Measurements from ENCODE around the gene IL2RG. TPM values are rescaled to one million over a fixed set of nuclear protein-coding genes. Genes with fewer than 3 reads are reported as not detected.

IL2RG gene
- total RNA-seq, 2 experiments from 2014 or later: 144 to 148 TPM

- no peaks in the 10 kb centered on the region for H3K27me3 Mint-ChIP-seq (ENCODE audit: low read depth)
- CTCF ChIA-PET: interaction anchor here (0.9 to 1.3 kb wide), 4 partner anchors 16 to 36 kb away, joined by 3 to 4 read pairs (median 4); partner anchors contain the start of genes IL2RG and MED12
- intact Hi-C loops (cut with micrococcal nuclease): loop anchor here (1.0 kb wide), 2 partner anchors 27 to 271 kb away; partner anchors contain the start of genes SNX12 and TAF1
- H3K9me3 Mint-ChIP-seq: no peaks in the 10 kb centered on the region
- peak within 1 kb of the TSS; percentile 72 for H3K27ac Mint-ChIP-seq
- DNase-seq: peak; percentile 91
- no peaks in the 10 kb centered on the region for H3K36me3 Mint-ChIP-seq (ENCODE audit: low read depth)
- peak within 1 kb of the TSS; percentile 82 for H3K4me3 Mint-ChIP-seq
- peaks cover 30% of the 10 kb centered on the region for H3K4me1 Mint-ChIP-seq (ENCODE audit: low read depth)
These were observed 15.8 kb downstream of the IL2RG start, which contains the start of gene FOXO4 for GRCh38 chrX:71095555-71095980. FOXO4 (plus strand) TSS chrX:71095851; CDS start chrX:71096529, 678 bp downstream.

GRCh38 chrX:71095033-71095432, 16.3 kb downstream of the IL2RG start:
- Mint-ChIP-seq H3K9me3 (no peaks in the 10 kb centered on the region), H3K4me1 (ENCODE audit: low read depth) (peaks cover 28% of the 10 kb centered on the region), H3K36me3 (ENCODE audit: low read depth) (no peaks in the 10 kb centered on the region), H3K4me3 (peak overlapping the region; percentile 82), H3K27me3 (ENCODE audit: low read depth) (no peaks in the 10 kb centered on the region), H3K27ac (peak overlapping the region; percentile 5)
- no peak for DNase-seq
- intact Hi-C loops (cut with micrococcal nuclease): loop anchor here (1.0 kb wide), 2 partner anchors 27 to 271 kb away; partner anchors contain the start of genes SNX12 and TAF1
- CTCF ChIA-PET: no interaction called here

- Mint-ChIP-seq H3K4me1 (ENCODE audit: low read depth) (peaks cover 4% of the 10 kb centered on the region), H3K27ac (no peak overlapping the region), H3K27me3 (ENCODE audit: low read depth) (no peaks in the 10 kb centered on the region), H3K4me3 (no peak overlapping the region), H3K9me3 (no peaks in the 10 kb centered on the region), H3K36me3 (ENCODE audit: low read depth) (no peaks in the 10 kb centered on the region)
- CTCF ChIA-PET: no interaction called here
- intact Hi-C loops (cut with micrococcal nuclease): no loop called here
- DNase-seq: no peak
These were observed 20.1 kb downstream of the IL2RG start for GRCh38 chrX:71091263-71091662.

- intact Hi-C loops (cut with micrococcal nuclease): no loop called here
- Mint-ChIP-seq H3K4me3 (no peak overlapping the region), H3K36me3 (ENCODE audit: low read depth) (no peaks in the 10 kb centered on the region), H3K4me1 (ENCODE audit: low read depth) (peaks cover 10% of the 10 kb centered on the region), H3K27ac (no peak overlapping the region), H3K9me3 (no peaks in the 10 kb centered on the region), H3K27me3 (ENCODE audit: low read depth) (no peaks in the 10 kb centered on the region)
- CTCF ChIA-PET: interaction anchor here (0.6 kb wide), 1 partner anchor 106 kb away, joined by 3 read pairs; no protein-coding TSS in a partner anchor
- no peak for DNase-seq
These were observed 25.5 kb downstream of the IL2RG start for GRCh38 chrX:71085900-71086299.

GRCh38 chrX:71082822-71083221, 28.6 kb downstream of the IL2RG start:
- Mint-ChIP-seq H3K36me3 (ENCODE audit: low read depth) (no peaks in the 10 kb centered on the region), H3K27ac (no peak overlapping the region), H3K4me3 (no peak overlapping the region), H3K27me3 (ENCODE audit: low read depth) (no peaks in the 10 kb centered on the region), H3K9me3 (no peaks in the 10 kb centered on the region), H3K4me1 (ENCODE audit: low read depth) (peaks cover 10% of the 10 kb centered on the region)
- CTCF ChIA-PET: no interaction called here
- no peak for DNase-seq
- intact Hi-C loops (cut with micrococcal nuclease): no loop called here

GRCh38 chrX:71082124-71082647, 29.2 kb downstream of the IL2RG start:
- DNase-seq: no peak
- intact Hi-C loops (cut with micrococcal nuclease): no loop called here
- Mint-ChIP-seq H3K4me1 (ENCODE audit: low read depth) (peaks cover 10% of the 10 kb centered on the region), H3K36me3 (ENCODE audit: low read depth) (no peaks in the 10 kb centered on the region), H3K27me3 (ENCODE audit: low read depth) (no peaks in the 10 kb centered on the region), H3K4me3 (no peak overlapping the region), H3K9me3 (no peaks in the 10 kb centered on the region), H3K27ac (no peak overlapping the region)
- CTCF ChIA-PET: interaction anchor here (1.0 kb wide), 1 partner anchor 17 kb away, joined by 3 read pairs; no protein-coding TSS in a partner anchor

GRCh38 chrX:71081330-71082123, 29.9 kb downstream of the IL2RG start:
- H3K4me1 Mint-ChIP-seq (ENCODE audit: low read depth): peaks cover 10% of the 10 kb centered on the region
- no peak for DNase-seq
- no peaks in the 10 kb centered on the region for H3K27me3 Mint-ChIP-seq (ENCODE audit: low read depth)
- H3K9me3 Mint-ChIP-seq: no peaks in the 10 kb centered on the region
- intact Hi-C loops (cut with micrococcal nuclease): no loop called here
- H3K27ac Mint-ChIP-seq: no peak overlapping the region
- H3K36me3 Mint-ChIP-seq (ENCODE audit: low read depth): no peaks in the 10 kb centered on the region
- H3K4me3 Mint-ChIP-seq: no peak overlapping the region
- CTCF ChIA-PET: interaction anchor here (1.0 to 1.3 kb wide), 2 partner anchors 18 to 20 kb away, joined by 3 to 4 read pairs; no protein-coding TSS in a partner anchor

- peaks cover 12% of the 10 kb centered on the region for H3K4me1 Mint-ChIP-seq (ENCODE audit: low read depth)
- intact Hi-C loops (cut with micrococcal nuclease): no loop called here
- no peak overlapping the region for H3K27ac Mint-ChIP-seq
- no peak for DNase-seq
- H3K27me3 Mint-ChIP-seq (ENCODE audit: low read depth): no peaks in the 10 kb centered on the region
- H3K9me3 Mint-ChIP-seq: no peaks in the 10 kb centered on the region
- no peak overlapping the region for H3K4me3 Mint-ChIP-seq
- CTCF ChIA-PET: no interaction called here
- H3K36me3 Mint-ChIP-seq (ENCODE audit: low read depth): peaks cover 2% of the 10 kb centered on the region
These were observed 40.8 kb downstream of the IL2RG start for GRCh38 chrX:71070531-71070930.

GRCh38 chrX:71068044-71068918, 43.1 kb downstream of the IL2RG start, which contains the start of gene SNX12:
SNX12 (minus strand) TSS chrX:71068334; CDS start chrX:71068306, 28 bp downstream.
- peak within 1 kb of the TSS; percentile 94 for H3K27ac Mint-ChIP-seq
- H3K36me3 Mint-ChIP-seq (ENCODE audit: low read depth): peaks cover 2% of the 10 kb centered on the region
- peak within 1 kb of the TSS; percentile 96 for H3K4me3 Mint-ChIP-seq
- CTCF ChIA-PET: interaction anchor here (0.9 to 1.0 kb wide), 2 partner anchors 29 to 61 kb away, joined by 3 read pairs; no protein-coding TSS in a partner anchor
- H3K27me3 Mint-ChIP-seq (ENCODE audit: low read depth): no peaks in the 10 kb centered on the region
- H3K4me1 Mint-ChIP-seq (ENCODE audit: low read depth): peaks cover 19% of the 10 kb centered on the region
- intact Hi-C loops (cut with micrococcal nuclease): loop anchor here (1.0 to 10.0 kb wide), 9 partner anchors 27 to 554 kb away; partner anchors contain the start of genes FOXO4, IL2RG, MED12 and NONO
- H3K9me3 Mint-ChIP-seq: no peaks in the 10 kb centered on the region
- peak; percentile 93 for DNase-seq

GRCh38 chrX:71067712-71068043, 43.7 kb downstream of the IL2RG start:
- no peaks in the 10 kb centered on the region for H3K27me3 Mint-ChIP-seq (ENCODE audit: low read depth)
- H3K4me3 Mint-ChIP-seq: peak overlapping the region; percentile 96
- CTCF ChIA-PET: interaction anchor here (0.9 to 1.0 kb wide), 2 partner anchors 30 to 62 kb away, joined by 3 read pairs; no protein-coding TSS in a partner anchor
- DNase-seq: peak; percentile 13
- H3K4me1 Mint-ChIP-seq (ENCODE audit: low read depth): peaks cover 19% of the 10 kb centered on the region
- H3K36me3 Mint-ChIP-seq (ENCODE audit: low read depth): peaks cover 3% of the 10 kb centered on the region
- no peaks in the 10 kb centered on the region for H3K9me3 Mint-ChIP-seq
- intact Hi-C loops (cut with micrococcal nuclease): loop anchor here (1.0 to 10.0 kb wide), 9 partner anchors 28 to 555 kb away; partner anchors contain the start of genes FOXO4, IL2RG, MED12 and NONO
- H3K27ac Mint-ChIP-seq: peak overlapping the region; percentile 94

- intact Hi-C loops (cut with micrococcal nuclease): loop anchor here (5.0 to 10.0 kb wide), 2 partner anchors 185 to 312 kb away; partner anchors contain the start of gene ZMYM3
- CTCF ChIA-PET: no interaction called here
- Mint-ChIP-seq H3K4me3 (peak overlapping the region; percentile 96), H3K36me3 (ENCODE audit: low read depth) (peaks cover 5% of the 10 kb centered on the region), H3K27ac (peak overlapping the region; percentile 94), H3K9me3 (no peaks in the 10 kb centered on the region), H3K27me3 (ENCODE audit: low read depth) (no peaks in the 10 kb centered on the region), H3K4me1 (ENCODE audit: low read depth) (peaks cover 19% of the 10 kb centered on the region)
- no peak for DNase-seq
These were observed 44.3 kb downstream of the IL2RG start for GRCh38 chrX:71067089-71067488.
